KOPT-K1 (cell line): ENCODE data around the gene DBR1.

Source experiments
- H3K27ac ChIP-seq: fragments of 200-600 bp; sonication (generic); 2 replicates; pipeline ENCODE4 v1.5.1; 2016; ENCODE audit warnings: antibody characterized with exemption, mild to moderate bottlenecking, low read depth, low read length; ENCODE audit not compliant: poor library complexity, severe bottlenecking
- H3K36me3 ChIP-seq: fragments of 200-600 bp; sonication (generic); 2 replicates; pipeline ENCODE4 v1.5.1; 2017; ENCODE audit warnings: antibody characterized with exemption, mild to moderate bottlenecking, low read length, moderate library complexity; ENCODE audit not compliant: insufficient read depth
- H3K9me3 ChIP-seq: fragments of 200-600 bp; sonication (generic); 2 replicates; pipeline ENCODE4 v1.5.1; 2017; ENCODE audit warnings: antibody characterized with exemption, low read length, mild to moderate bottlenecking; ENCODE audit not compliant: insufficient read depth, poor library complexity, severe bottlenecking

The DBR1 gene

GRCh38 chr3:138118612-138119422 lies 55.9 kb downstream of the DBR1 start:
- Histone ChIP-seq H3K36me3 (no peaks in the 10 kb centered on the region), H3K27ac (no peak overlapping the region), H3K9me3 (peaks cover 6% of the 10 kb centered on the region)

- no peaks in the 10 kb centered on the region for H3K9me3 ChIP-seq
- H3K36me3 ChIP-seq: no peaks in the 10 kb centered on the region
- H3K27ac ChIP-seq: no peak within 1 kb of the TSS
These were observed 59.4 kb downstream of the DBR1 start, which contains the start of gene DZIP1L for GRCh38 chr3:138114988-138115971. TSS of gene DZIP1L (minus strand) at chr3:138115608. CDS start at chr3:138103971, 11,637 bp downstream.

GRCh38 chr3:138114431-138114918 lies 60.2 kb downstream of the DBR1 start:
- no peak overlapping the region for H3K27ac ChIP-seq

GRCh38 chr3:138113326-138113725 lies 61.4 kb downstream of the DBR1 start:
- Histone ChIP-seq H3K27ac (no peak overlapping the region), H3K9me3 (no peaks in the 10 kb centered on the region), H3K36me3 (no peaks in the 10 kb centered on the region)

More at GRCh38 chr3:138114431-138114918, 60.2 kb downstream of the DBR1 start:
- Histone ChIP-seq H3K9me3 (no peaks in the 10 kb centered on the region), H3K36me3 (no peaks in the 10 kb centered on the region)

- no peaks in the 10 kb centered on the region for H3K36me3 ChIP-seq
- no peaks in the 10 kb centered on the region for H3K9me3 ChIP-seq
- H3K27ac ChIP-seq: no peak overlapping the region
These were observed 62.4 kb downstream of the DBR1 start for GRCh38 chr3:138112362-138112761.
